HG02763 (cell line): ENCODE data around the gene TWF2.

Source experiments
- ATAC-seq: cut with Tn5 transposase; IDR thresholded peaks from one replicate; pipeline ENCODE4 v1.9.1; 2021; ENCODE audit warnings: mild to moderate bottlenecking, moderate library complexity; ENCODE audit not compliant: unreplicated experiment

TWF2 gene

DNA sequence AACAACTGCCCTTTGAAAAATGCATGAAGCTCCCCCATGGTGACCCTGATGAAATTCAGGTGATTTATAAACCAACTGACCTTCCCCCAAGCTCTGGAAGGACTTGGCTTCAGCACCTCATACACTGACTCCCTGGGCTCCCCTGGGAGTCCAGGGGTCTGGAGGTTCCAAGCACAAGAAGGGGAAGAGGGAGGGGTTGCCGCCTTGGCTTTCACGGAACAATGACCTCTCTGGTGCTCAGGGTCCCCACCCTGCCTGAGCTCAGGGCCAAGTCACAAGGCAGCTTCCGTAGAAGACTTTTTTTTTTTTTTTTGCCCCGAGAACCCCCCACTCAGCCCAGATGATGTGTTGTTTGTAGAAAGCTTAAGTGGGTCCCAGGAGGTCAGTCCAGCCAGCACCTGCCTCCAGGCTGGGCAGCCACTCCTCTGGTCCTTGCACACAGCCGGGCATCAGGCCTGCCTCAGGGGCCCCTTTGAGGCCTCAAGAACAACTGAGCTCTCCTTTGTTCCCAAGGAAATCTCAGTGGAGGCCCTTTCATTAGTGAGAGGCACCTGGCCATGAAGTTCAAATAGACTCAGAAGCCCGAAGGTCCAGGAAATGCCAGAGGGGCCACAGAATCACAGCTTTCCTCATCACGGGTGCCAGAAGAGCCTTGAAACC is 55.0 kb downstream of the TWF2 start:
- no peak for ATAC-seq

DNA sequence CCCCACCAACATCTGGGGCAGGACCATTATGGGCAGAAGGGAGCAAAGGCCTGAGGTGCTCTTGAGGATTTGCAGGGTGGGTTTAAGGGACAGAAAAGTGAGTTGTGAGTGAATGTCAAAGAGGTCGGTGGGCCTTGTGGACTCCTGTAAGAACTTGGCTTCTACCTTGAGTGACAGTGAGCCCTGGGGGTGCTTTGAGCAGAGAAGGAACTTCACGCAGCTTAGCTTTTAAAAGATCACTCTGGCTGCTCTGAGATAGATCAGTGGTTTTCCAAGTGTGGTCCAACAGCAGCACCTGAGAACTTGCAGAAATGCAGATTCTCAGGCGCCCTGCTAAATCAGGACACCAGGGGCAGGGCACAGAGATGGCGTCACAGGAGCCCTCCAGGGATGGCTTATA is 56.3 kb downstream of the TWF2 start:
- ATAC-seq = no peak

GRCh38 chr3:52182196-52182595 is 56.8 kb downstream of the TWF2 start:
- ATAC-seq = no peak

GRCh38 chr3:52181543-52181942 is 57.4 kb downstream of the TWF2 start:
- ATAC-seq = no peak
